Panc1 (cell line): Measurements from ENCODE around the gene SHROOM3.

Source experiments
- CTCF ChIP-seq: fragments of 450-650 bp; IDR thresholded peaks from 2 replicates; pipeline ENCODE4 v1.5.1; 2017; ENCODE audit warnings: mild to moderate bottlenecking
- POLR2AphosphoS5 ChIP-seq: IDR thresholded peaks from 2 replicates; pipeline ENCODE4 v1.6.1; 2012; ENCODE audit warnings: mild to moderate bottlenecking, low read depth, low read length, moderate library complexity
- REST ChIP-seq, 2 experiments: IDR thresholded peaks; 2 replicates each; pipeline ENCODE4 v1.6.1; 2011 to 2012; ENCODE audit warnings: low read depth in 2 of 2, control low read depth in 1 of 2, low read length in 1 of 2, mild to moderate bottlenecking in 1 of 2, moderate library complexity in 1 of 2; ENCODE audit not compliant: insufficient read depth in 1 of 2
- TCF7L2 ChIP-seq: IDR thresholded peaks from 2 replicates; pipeline ENCODE4 v1.6.1; 2011; ENCODE audit warnings: mild to moderate bottlenecking, low read depth, low read length, inconsistent platforms

DNA sequence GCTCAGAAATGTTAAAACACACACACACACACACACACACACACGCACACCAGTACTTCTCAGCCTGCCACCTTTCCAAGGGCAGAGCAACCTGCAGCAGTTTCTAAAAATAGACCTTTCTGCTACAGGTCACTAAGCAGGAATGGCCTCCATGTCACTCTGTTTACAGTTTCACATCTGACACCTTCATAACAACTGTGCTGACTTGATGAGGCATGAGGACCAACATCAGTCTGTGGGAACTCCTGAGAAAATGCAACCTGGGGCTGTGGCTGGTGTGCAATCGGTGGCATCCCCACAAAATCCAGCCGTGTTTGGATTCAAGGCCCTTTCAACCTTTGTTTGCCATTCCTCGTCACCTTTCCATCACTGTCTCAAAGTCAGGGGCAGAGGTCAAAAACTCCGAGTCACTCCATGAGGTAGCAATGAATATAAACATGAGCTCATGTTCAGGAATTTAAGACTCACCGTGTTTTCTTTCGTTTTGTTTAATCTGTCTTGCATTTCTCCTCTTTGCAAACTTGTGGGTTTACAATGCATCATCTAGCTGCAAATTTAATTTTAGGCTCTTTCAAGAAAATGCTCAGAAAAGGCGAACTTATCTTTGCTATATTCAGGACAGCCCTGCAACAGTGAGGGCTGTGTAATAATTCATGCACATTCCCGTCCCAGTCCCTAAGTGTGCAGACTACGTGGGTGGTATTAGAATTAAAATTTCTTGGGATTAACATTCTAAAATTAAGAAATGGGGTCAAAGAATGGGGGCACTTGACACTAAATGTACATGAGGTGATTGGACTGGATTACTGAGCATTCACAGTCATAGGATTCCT is 135.3 kb downstream of the SHROOM3 start:
- TF ChIP-seq CTCF (no peak), POLR2AphosphoS5 (no peak), TCF7L2 (no peak), REST (IDR thresholded peaks at IDR 0.05; ENCODE audit: insufficient read depth in 1 of 2, low read depth in 2 of 2, low read length in 1 of 2) (no peak)
